ENCODE measurements around the gene ZNF714. TPM values are rescaled to one million over a fixed set of nuclear protein-coding genes. Genes with fewer than 3 reads are reported as not detected.

ZNF714 gene
- total and polyA plus RNA-seq, 9 donors: 5.1 to 11.9 (median 9.4) TPM

- Histone ChIP-seq H3K9me3 (replicated peaks; ENCODE audit: control insufficient read depth, low read depth, low read length) (no peaks in the 10 kb centered on the region), H3K27ac (ENCODE audit: low read length) (no peak overlapping the region), H3K36me3 (ENCODE audit: control insufficient read depth, insufficient read depth, low read length) (no peaks in the 10 kb centered on the region), H3K4me3 (ENCODE audit: low read length) (no peak overlapping the region), H3K4me1 (ENCODE audit: control insufficient read depth, insufficient read depth, low read length) (no peaks in the 10 kb centered on the region), H3K27me3 (ENCODE audit: control insufficient read depth, insufficient read depth, low read length) (no peaks in the 10 kb centered on the region)
- no peak for DNase-seq
- no CpG with 5 or more reads among the region's 1 CpG for WGBS (ENCODE audit: insufficient coverage)
Observed at GRCh38 chr19:21094347-21095025, 12.5 kb downstream of the ZNF714 start.

GRCh38 chr19:21098291-21098690 lies 16.3 kb downstream of the ZNF714 start:
- Histone ChIP-seq H3K4me3 (ENCODE audit: low read length) (no peak overlapping the region), H3K27ac (ENCODE audit: low read length) (no peak overlapping the region), H3K4me1 (ENCODE audit: control insufficient read depth, insufficient read depth, low read length) (no peaks in the 10 kb centered on the region), H3K36me3 (ENCODE audit: control insufficient read depth, insufficient read depth, low read length) (peaks cover 7% of the 10 kb centered on the region), H3K27me3 (ENCODE audit: control insufficient read depth, insufficient read depth, low read length) (no peaks in the 10 kb centered on the region), H3K9me3 (replicated peaks; ENCODE audit: control insufficient read depth, low read depth, low read length) (no peaks in the 10 kb centered on the region)
- WGBS (ENCODE audit: insufficient coverage): no CpG with 5 or more reads among the region's 2 CpGs
- DNase-seq: no peak

GRCh38 chr19:21101521-21102242 lies 19.7 kb downstream of the ZNF714 start:
- WGBS (ENCODE audit: insufficient coverage): 67% methylated on average over 1 of the region's 2 CpGs
- Histone ChIP-seq H3K4me1 (ENCODE audit: control insufficient read depth, insufficient read depth, low read length) (no peaks in the 10 kb centered on the region), H3K9me3 (replicated peaks; ENCODE audit: control insufficient read depth, low read depth, low read length) (no peaks in the 10 kb centered on the region), H3K4me3 (ENCODE audit: low read length) (no peak overlapping the region), H3K36me3 (ENCODE audit: control insufficient read depth, insufficient read depth, low read length) (peaks cover 10% of the 10 kb centered on the region), H3K27me3 (ENCODE audit: control insufficient read depth, insufficient read depth, low read length) (no peaks in the 10 kb centered on the region), H3K27ac (ENCODE audit: low read length) (no peak overlapping the region)
- no peak for DNase-seq

- H3K27ac ChIP-seq (ENCODE audit: low read length): no peak overlapping the region
- peaks cover 2% of the 10 kb centered on the region for H3K9me3 ChIP-seq (replicated peaks; ENCODE audit: control insufficient read depth, low read depth, low read length)
- no peak overlapping the region for H3K4me3 ChIP-seq (ENCODE audit: low read length)
- H3K4me1 ChIP-seq (ENCODE audit: control insufficient read depth, insufficient read depth, low read length): no peaks in the 10 kb centered on the region
- no peak for DNase-seq
- peaks cover 3% of the 10 kb centered on the region for H3K36me3 ChIP-seq (ENCODE audit: control insufficient read depth, insufficient read depth, low read length)
- no peaks in the 10 kb centered on the region for H3K27me3 ChIP-seq (ENCODE audit: control insufficient read depth, insufficient read depth, low read length)
Observed at GRCh38 chr19:21109116-21109515, 27.1 kb downstream of the ZNF714 start.

GRCh38 chr19:21110183-21110582 lies 28.2 kb downstream of the ZNF714 start:
- Histone ChIP-seq H3K27me3 (ENCODE audit: control insufficient read depth, insufficient read depth, low read length) (no peaks in the 10 kb centered on the region), H3K9me3 (replicated peaks; ENCODE audit: control insufficient read depth, low read depth, low read length) (peaks cover 6% of the 10 kb centered on the region), H3K27ac (ENCODE audit: low read length) (no peak overlapping the region), H3K4me1 (ENCODE audit: control insufficient read depth, insufficient read depth, low read length) (no peaks in the 10 kb centered on the region), H3K36me3 (ENCODE audit: control insufficient read depth, insufficient read depth, low read length) (peaks cover 3% of the 10 kb centered on the region), H3K4me3 (ENCODE audit: low read length) (no peak overlapping the region)
- DNase-seq: no peak
- WGBS (ENCODE audit: insufficient coverage): no CpG with 5 or more reads among the region's 1 CpG

- Histone ChIP-seq H3K27ac (ENCODE audit: low read length) (no peak overlapping the region), H3K36me3 (ENCODE audit: control insufficient read depth, insufficient read depth, low read length) (peaks cover 8% of the 10 kb centered on the region), H3K9me3 (replicated peaks; ENCODE audit: control insufficient read depth, low read depth, low read length) (peaks cover 6% of the 10 kb centered on the region), H3K4me1 (ENCODE audit: control insufficient read depth, insufficient read depth, low read length) (no peaks in the 10 kb centered on the region), H3K27me3 (ENCODE audit: control insufficient read depth, insufficient read depth, low read length) (no peaks in the 10 kb centered on the region), H3K4me3 (ENCODE audit: low read length) (no peak overlapping the region)
- DNase-seq: no peak
Observed at GRCh38 chr19:21115430-21115829, 33.4 kb downstream of the ZNF714 start.

GRCh38 chr19:21117041-21117907 lies 35.3 kb downstream of the ZNF714 start:
- H3K36me3 ChIP-seq (ENCODE audit: control insufficient read depth, insufficient read depth, low read length): peaks cover 8% of the 10 kb centered on the region
- no peak overlapping the region for H3K27ac ChIP-seq (ENCODE audit: low read length)
- no peak for DNase-seq
- WGBS (ENCODE audit: insufficient coverage): no CpG with 5 or more reads among the region's 2 CpGs
- H3K27me3 ChIP-seq (ENCODE audit: control insufficient read depth, insufficient read depth, low read length): no peaks in the 10 kb centered on the region
- no peak overlapping the region for H3K4me3 ChIP-seq (ENCODE audit: low read length)
- H3K4me1 ChIP-seq (ENCODE audit: control insufficient read depth, insufficient read depth, low read length): no peaks in the 10 kb centered on the region
- H3K9me3 ChIP-seq (replicated peaks; ENCODE audit: control insufficient read depth, low read depth, low read length): peaks cover 6% of the 10 kb centered on the region

- Histone ChIP-seq H3K27me3 (ENCODE audit: control insufficient read depth, insufficient read depth, low read length) (no peaks in the 10 kb centered on the region), H3K9me3 (replicated peaks; ENCODE audit: control insufficient read depth, low read depth, low read length) (no peaks in the 10 kb centered on the region), H3K27ac (ENCODE audit: low read length) (no peak overlapping the region), H3K4me1 (ENCODE audit: control insufficient read depth, insufficient read depth, low read length) (no peaks in the 10 kb centered on the region), H3K36me3 (ENCODE audit: control insufficient read depth, insufficient read depth, low read length) (no peaks in the 10 kb centered on the region), H3K4me3 (ENCODE audit: low read length) (no peak overlapping the region)
- no peak for DNase-seq
Observed at GRCh38 chr19:21126078-21126477, 44.1 kb downstream of the ZNF714 start.

- no peak overlapping the region for H3K4me3 ChIP-seq (ENCODE audit: low read length)
- no peak for DNase-seq
- no peak overlapping the region for H3K27ac ChIP-seq (ENCODE audit: low read length)
- H3K9me3 ChIP-seq (replicated peaks; ENCODE audit: control insufficient read depth, low read depth, low read length): no peaks in the 10 kb centered on the region
- no peaks in the 10 kb centered on the region for H3K27me3 ChIP-seq (ENCODE audit: control insufficient read depth, insufficient read depth, low read length)
- H3K4me1 ChIP-seq (ENCODE audit: control insufficient read depth, insufficient read depth, low read length): no peaks in the 10 kb centered on the region
- no peaks in the 10 kb centered on the region for H3K36me3 ChIP-seq (ENCODE audit: control insufficient read depth, insufficient read depth, low read length)
- no CpG with 5 or more reads among the region's 2 CpGs for WGBS (ENCODE audit: insufficient coverage)
Observed at GRCh38 chr19:21127001-21127400, 45.0 kb downstream of the ZNF714 start.

GRCh38 chr19:21127898-21128297 lies 45.9 kb downstream of the ZNF714 start:
- WGBS (ENCODE audit: insufficient coverage): no CpG with 5 or more reads among the region's 4 CpGs
- DNase-seq: no peak
- Histone ChIP-seq H3K27me3 (ENCODE audit: control insufficient read depth, insufficient read depth, low read length) (no peaks in the 10 kb centered on the region), H3K27ac (ENCODE audit: low read length) (no peak overlapping the region), H3K9me3 (replicated peaks; ENCODE audit: control insufficient read depth, low read depth, low read length) (no peaks in the 10 kb centered on the region), H3K4me1 (ENCODE audit: control insufficient read depth, insufficient read depth, low read length) (no peaks in the 10 kb centered on the region), H3K4me3 (ENCODE audit: low read length) (no peak overlapping the region), H3K36me3 (ENCODE audit: control insufficient read depth, insufficient read depth, low read length) (no peaks in the 10 kb centered on the region)

Measured in muscle of leg (tissue), 11 donors.